Osteoblast (primary cell): ENCODE results near the gene RIPK3. TPM values are rescaled to one million over a fixed set of nuclear protein-coding genes. Genes with fewer than 3 reads are reported as not detected.

Source experiments
- DNase-seq: peaks from one replicate; pipeline ENCODE4 v3.0.0; 2011; ENCODE audit warnings: low spot score, mixed read lengths; ENCODE audit not compliant: insufficient read length; ENCODE audit errors: missing footprints
- H2AFZ ChIP-seq: 2 replicates; pipeline ENCODE4 v1.6.0; 2011; ENCODE audit warnings: mild to moderate bottlenecking, low read length
- H3K27ac ChIP-seq: 2 replicates; pipeline ENCODE4 v1.5.1; 2011; ENCODE audit warnings: mild to moderate bottlenecking, low read depth, low read length, moderate library complexity
- H3K27me3 ChIP-seq: 2 replicates; pipeline ENCODE4 v1.6.0; 2012; ENCODE audit warnings: mild to moderate bottlenecking, control low read depth, inconsistent platforms, low read length, moderate library complexity; ENCODE audit not compliant: insufficient read depth
- H3K36me3 ChIP-seq: 2 replicates; pipeline ENCODE4 v1.5.1; 2011; ENCODE audit warnings: mild to moderate bottlenecking, low read length, control low read depth, moderate library complexity; ENCODE audit not compliant: insufficient read depth
- H3K4me1 ChIP-seq: 2 replicates; pipeline ENCODE4 v1.5.1; 2011; ENCODE audit warnings: mild to moderate bottlenecking, low read length, control low read depth, moderate library complexity; ENCODE audit not compliant: insufficient read depth
- H3K4me2 ChIP-seq: 2 replicates; pipeline ENCODE4 v1.6.0; 2011; ENCODE audit warnings: mild to moderate bottlenecking, low read length; ENCODE audit not compliant: insufficient read depth
- H3K4me3 ChIP-seq: fragments of 200-600 bp; sonication (generic); 3 replicates; pipeline ENCODE4 v1.5.1; 2012; ENCODE audit warnings: mild to moderate bottlenecking, low read length, inconsistent platforms; ENCODE audit not compliant: insufficient read depth
- H3K79me2 ChIP-seq: 2 replicates; pipeline ENCODE4 v1.6.0; 2012; ENCODE audit warnings: mild to moderate bottlenecking, low read length, control low read depth, inconsistent platforms; ENCODE audit not compliant: insufficient read depth
- H3K9me3 ChIP-seq: 2 replicates; pipeline ENCODE4 v1.5.1; 2011; ENCODE audit warnings: low read depth, low read length, control low read depth
- H4K20me1 ChIP-seq: 2 replicates; pipeline ENCODE4 v1.6.0; 2012; ENCODE audit warnings: mild to moderate bottlenecking, low read length, control low read depth; ENCODE audit not compliant: insufficient read depth
- total RNA-seq: library from RNA; depleted of rRNA; stranded (reverse); fragments of >200 nt; gene quantifications from 2 replicates; pipeline ENCODE4 v1.2.3, GENCODE V29; 2012
- TF ChIP-seq, protein P1 (sequence below): IDR thresholded peaks from 2 replicates; pipeline ENCODE4 v1.5.1; 2011; ENCODE audit warnings: mild to moderate bottlenecking, low read depth, low read length, moderate library complexity; ENCODE audit errors: extremely low read depth

RIPK3 gene
- total RNA-seq, 1 donor: 11.9 TPM

DNA sequence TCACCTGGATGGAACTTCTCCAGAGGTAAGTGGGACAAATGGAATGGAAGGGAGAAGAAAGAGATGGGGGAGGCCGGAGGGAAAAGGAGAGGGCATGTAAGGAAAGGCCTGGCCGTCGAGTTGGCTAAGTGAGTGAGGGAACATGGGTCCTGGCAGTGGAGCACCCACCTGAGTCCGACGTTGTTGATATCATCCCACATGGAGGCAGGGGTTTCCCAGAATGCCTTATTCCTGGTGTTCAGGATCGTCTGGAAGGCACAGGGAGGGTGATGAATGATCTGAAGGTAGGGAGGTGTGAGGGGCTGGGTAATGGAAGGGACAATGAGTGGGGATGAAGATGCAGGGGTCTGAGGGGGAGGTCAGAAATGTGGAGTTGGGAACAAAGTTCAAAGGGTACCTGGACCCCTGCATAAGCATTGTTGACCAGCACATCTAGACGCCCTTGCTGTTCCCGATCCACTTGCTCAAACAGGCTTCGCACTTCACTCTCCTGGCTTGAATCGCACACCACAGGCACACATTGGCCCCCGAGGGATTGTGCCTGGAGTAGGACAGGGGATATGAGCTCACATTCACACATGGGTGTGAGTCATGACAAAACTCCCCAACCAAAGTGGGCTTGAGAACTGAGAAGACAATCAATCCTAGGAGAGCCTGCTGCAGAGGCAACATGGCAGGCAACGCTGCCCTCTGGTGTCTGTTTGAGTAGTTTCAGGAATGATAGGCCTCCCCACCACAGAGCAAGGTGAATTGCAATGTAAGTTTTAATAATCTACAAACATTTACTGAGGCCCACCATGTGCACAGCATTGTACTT, 43.2 kb downstream of the RIPK3 start:
- Histone ChIP-seq H3K27me3 (no peaks in the 10 kb centered on the region), H2AFZ (no peak overlapping the region), H3K4me3 (no peak overlapping the region), H3K4me1 (peaks cover 21% of the 10 kb centered on the region), H3K79me2 (peaks cover 17% of the 10 kb centered on the region), H3K4me2 (no peak overlapping the region), H4K20me1 (peaks cover 2% of the 10 kb centered on the region), H3K27ac (peak overlapping the region; percentile 63), H3K9me3 (no peaks in the 10 kb centered on the region), H3K36me3 (peaks cover 28% of the 10 kb centered on the region)
- TF ChIP-seq, protein P1, sequence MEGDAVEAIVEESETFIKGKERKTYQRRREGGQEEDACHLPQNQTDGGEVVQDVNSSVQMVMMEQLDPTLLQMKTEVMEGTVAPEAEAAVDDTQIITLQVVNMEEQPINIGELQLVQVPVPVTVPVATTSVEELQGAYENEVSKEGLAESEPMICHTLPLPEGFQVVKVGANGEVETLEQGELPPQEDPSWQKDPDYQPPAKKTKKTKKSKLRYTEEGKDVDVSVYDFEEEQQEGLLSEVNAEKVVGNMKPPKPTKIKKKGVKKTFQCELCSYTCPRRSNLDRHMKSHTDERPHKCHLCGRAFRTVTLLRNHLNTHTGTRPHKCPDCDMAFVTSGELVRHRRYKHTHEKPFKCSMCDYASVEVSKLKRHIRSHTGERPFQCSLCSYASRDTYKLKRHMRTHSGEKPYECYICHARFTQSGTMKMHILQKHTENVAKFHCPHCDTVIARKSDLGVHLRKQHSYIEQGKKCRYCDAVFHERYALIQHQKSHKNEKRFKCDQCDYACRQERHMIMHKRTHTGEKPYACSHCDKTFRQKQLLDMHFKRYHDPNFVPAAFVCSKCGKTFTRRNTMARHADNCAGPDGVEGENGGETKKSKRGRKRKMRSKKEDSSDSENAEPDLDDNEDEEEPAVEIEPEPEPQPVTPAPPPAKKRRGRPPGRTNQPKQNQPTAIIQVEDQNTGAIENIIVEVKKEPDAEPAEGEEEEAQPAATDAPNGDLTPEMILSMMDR: peak; percentile 82
- peak; percentile 99 for DNase-seq

DNA sequence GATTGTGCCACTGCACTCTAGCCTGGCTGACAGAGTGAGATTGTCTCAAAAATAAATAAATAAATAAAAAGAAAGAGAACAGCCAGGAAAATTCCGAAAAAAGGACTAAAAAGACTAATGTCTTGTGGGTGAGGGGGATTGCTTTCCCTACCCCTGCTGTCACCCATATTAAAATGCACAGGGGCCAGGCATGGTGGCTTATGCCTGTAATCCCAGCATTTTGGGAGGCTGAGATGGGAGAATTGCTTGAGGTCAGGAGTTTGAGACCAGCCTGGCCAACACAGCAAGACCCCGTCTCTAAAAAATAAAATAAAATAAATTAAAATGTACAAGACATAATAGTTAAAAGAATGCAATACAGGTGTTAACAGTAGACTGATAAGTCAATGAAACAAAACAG, 46.3 kb downstream of the RIPK3 start:
- DNase-seq: no peak
- TF ChIP-seq, protein P1: no peak
- peaks cover 4% of the 10 kb centered on the region for H3K4me1 ChIP-seq
- no peak overlapping the region for H3K4me3 ChIP-seq
- no peak overlapping the region for H3K4me2 ChIP-seq
- peaks cover 45% of the 10 kb centered on the region for H3K36me3 ChIP-seq
- H3K27me3 ChIP-seq: no peaks in the 10 kb centered on the region
- no peaks in the 10 kb centered on the region for H3K9me3 ChIP-seq
- no peak overlapping the region for H2AFZ ChIP-seq
- H3K27ac ChIP-seq: no peak overlapping the region
- H4K20me1 ChIP-seq: no peaks in the 10 kb centered on the region
- H3K79me2 ChIP-seq: no peaks in the 10 kb centered on the region

DNA sequence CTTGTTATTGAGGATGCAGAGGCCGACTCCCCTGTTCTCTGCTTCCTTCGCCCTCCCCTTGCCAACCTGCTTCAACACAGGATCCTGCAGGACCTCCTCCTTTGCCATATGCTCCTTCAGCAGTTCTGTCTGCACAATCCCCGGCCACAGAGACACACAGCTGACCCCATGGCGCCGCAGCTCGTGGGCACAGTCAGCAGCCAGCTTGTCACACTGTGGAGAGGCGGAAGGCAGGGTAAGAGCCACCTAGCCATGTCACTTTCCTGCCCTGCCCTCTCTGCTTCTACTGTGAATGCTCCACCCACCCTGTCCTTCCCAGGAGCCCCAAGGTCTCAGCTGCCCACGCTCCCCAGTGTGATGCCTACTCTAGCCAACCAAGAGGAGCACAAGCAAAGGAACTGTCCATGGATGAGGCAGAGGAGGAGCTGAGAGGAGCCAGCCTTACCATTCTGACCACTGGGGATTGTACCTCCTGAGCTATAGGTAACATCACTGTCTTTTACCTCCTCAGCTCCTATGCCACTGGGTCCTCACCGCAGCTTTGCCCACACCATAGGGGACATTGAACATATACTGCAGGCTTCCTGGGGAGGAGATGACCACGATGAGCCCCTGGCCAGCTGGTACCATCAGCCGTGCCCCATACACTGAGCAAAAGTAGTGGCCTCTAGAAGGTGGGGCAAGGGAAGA, 47.5 kb downstream of the RIPK3 start:
- Histone ChIP-seq H3K79me2 (no peaks in the 10 kb centered on the region), H3K4me1 (peaks cover 4% of the 10 kb centered on the region), H3K4me2 (no peak overlapping the region), H3K27me3 (no peaks in the 10 kb centered on the region), H3K9me3 (no peaks in the 10 kb centered on the region), H2AFZ (no peak overlapping the region), H3K27ac (no peak overlapping the region), H3K4me3 (no peak overlapping the region), H3K36me3 (peaks cover 45% of the 10 kb centered on the region), H4K20me1 (no peaks in the 10 kb centered on the region)
- DNase-seq: no peak
- TF ChIP-seq, protein P1: no peak
